Fibroblast of skin of right biceps (primary cell): ENCODE data around the gene PPP2R2D.
"Not testable (repeated sequence)": the region's sequence is repeated elsewhere in the genome, so short reads cannot be mapped to it uniquely, and the experiment has no call there.

Experiments
- DNase-seq: peaks from one replicate; pipeline ENCODE4 v3.0.0-alpha.2; 2013

Gene PPP2R2D

DNA sequence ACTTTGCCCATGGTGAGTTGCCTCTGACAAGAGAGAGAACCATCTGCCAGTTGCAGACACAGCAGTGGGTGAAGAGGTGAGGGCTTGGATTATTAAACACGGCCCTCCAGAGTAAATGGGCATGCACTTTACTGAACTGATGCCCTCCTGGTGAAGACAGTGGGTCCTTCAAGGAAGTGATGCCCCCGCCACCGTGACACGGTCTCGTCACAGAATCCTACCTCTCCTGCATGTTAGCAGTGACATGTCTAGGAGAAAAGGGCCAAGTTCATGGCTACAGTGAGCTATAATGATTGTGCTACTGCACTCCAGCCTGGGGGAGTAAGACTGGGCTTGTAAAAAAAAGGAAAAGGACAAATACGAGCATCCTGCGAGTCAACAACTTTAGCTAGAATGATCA lies 78.5 kb downstream of the PPP2R2D start:
- DNase-seq: no peak

DNA sequence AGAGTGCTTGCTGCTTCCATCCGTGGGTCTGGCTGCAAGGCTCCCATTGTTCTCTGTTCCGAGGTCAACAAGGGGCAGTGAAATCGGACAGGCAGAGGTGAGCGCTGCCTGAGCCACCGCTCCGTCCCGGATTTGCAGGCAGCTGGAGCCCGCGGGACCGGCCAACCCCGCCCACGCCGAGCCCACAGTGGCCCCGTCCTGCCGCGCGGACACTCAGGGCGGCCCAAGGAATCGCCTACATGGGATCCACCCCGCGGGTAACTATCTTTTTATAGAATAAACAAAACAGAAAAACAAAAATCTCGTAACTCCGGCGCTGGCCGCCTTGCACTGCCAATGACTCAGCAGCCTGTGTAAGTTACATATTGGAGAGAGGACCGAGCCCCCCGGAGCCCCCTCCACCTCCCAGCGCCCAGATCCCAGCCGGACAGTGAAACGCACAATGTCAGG lies 79.0 kb downstream of the PPP2R2D start:
- DNase-seq: no peak

DNA sequence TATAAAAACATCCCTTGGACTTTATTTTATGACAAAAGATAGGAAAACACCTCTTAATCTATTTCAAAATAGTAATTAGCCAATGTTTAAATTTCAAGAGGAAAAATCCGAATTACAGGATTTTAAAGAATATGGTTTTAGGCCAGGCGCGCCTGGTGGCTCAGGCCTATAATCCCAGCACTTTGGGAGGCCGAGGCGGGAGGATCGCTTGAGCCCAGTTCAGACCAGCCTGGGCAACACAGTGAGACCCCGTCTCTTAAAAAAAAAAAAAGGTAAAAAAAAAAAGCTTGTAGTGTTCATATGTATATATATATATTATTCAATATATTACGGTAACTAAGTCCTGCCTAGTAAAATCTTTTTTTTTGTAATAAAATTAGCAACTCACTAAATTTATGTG lies 79.5 kb downstream of the PPP2R2D start:
- DNase-seq: no peak

GRCh38 chr10:131980761-131981428 lies 80.1 kb downstream of the PPP2R2D start:
- DNase-seq: no peak

DNA sequence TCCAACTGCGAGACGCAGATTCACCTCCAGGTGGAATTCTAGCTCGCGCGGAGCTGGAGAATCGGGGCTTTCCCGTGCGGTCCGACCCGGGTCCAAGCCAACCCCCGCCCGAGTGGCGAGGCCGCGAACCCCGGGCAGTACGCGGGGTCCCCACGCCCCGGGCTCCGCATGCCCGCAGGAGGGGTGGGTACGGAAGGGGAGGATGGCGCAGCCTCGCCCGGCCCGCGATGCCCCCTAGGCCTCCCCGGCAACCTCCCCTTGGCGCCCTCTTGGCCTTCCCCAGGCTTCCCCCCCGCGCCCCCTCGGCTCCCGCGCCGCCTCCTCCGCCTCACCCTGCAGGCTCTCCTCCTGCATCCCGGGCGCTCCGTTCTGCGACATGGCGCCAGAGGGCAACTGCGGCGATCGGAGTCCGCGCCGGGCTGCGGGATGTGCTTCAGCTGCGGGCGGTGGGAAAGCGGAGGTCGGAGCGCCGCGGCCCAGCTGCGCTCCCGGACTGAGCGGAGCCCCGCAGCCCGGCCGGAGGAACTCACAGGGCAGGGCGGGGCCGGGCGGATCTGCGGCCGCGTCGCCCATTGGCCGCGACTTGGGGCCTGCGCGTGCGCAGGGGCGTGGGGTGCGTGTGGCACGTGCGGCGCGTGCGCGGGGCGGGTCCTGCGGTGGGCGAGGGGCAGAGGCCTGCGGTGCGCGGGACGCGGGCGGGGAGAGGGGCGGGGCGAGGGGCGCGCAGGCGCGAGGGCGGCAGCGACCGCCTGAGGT lies 80.8 kb downstream of the PPP2R2D start, which contains the start of gene BNIP3:
BNIP3 (minus strand) TSS at position 495 of the 756 bp plus-strand sequence; CDS start at position 378, 117 bp downstream.
- DNase-seq: peak; percentile 95

GRCh38 chr10:131982185-131982756 lies 81.5 kb downstream of the PPP2R2D start:
- no peak for DNase-seq

DNA sequence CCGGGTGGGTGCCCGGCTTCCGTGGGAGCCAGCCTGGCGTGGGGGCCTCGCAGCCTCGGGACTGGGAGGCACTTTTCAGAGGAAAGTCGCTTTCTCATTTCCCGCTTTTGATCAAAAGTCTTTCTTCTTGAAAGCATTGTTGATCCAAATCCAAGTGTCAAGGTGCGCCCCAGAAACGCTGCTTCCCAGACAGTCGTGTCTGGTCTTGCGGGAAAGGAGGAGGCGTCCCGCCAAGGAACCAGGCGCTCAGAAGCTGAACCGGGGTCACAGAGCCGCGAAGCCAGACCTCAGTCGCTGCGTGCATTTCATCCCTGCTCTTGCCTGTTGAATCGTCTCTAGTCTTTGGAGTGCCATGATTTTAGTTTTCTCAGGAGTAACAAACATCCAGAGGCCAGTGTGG lies 82.0 kb downstream of the PPP2R2D start:
- no peak for DNase-seq

DNA sequence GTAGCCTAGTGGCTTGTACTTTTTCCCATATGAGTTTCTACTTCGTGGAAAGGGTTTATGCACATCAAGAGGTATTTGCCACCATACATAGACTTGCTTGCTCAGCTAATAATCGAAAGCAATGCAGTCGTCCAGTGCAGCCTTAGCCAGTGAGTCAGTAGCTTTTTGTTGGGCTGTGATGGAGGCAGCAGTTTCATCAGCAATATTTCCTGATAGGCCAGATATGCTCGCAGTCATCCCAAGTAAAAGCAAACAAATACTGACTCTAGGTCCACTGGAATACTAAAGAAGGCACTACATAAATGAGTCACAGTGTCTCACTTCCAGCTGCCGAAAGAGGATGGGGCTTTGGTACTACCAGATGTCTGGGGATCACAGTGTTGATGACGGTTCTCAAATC lies 83.0 kb downstream of the PPP2R2D start:
- DNase-seq: peak; percentile 92

DNA sequence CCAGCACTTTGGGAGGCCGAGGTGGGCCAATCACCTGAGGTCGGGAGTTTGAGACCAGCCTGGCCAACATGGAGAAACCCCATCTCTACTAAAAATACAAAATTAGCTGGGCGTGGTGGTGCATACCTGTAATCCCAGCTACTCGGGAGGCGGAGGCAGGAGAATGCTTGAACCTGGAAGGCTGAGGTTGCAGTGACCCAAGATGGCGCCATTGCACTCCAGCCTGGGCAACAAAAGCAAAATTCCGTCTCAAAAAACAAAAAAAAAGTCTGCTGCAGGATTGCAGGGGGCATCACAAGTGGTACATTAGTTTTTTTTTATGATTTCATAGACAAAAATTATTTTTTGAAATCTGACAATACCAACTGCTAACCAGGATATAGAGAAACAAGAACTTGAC lies 86.0 kb downstream of the PPP2R2D start:
- DNase-seq: not testable (repeated sequence)

- DNase-seq: not testable (repeated sequence)
Measured at GRCh38 chr10:131987301-131987700, 86.5 kb downstream of the PPP2R2D start.

GRCh38 chr10:131987786-131988185 lies 87.0 kb downstream of the PPP2R2D start:
- not testable (repeated sequence) for DNase-seq

GRCh38 chr10:131991726-131992125 lies 90.9 kb downstream of the PPP2R2D start:
- DNase-seq: no peak

GRCh38 chr10:131993275-131993674 lies 92.5 kb downstream of the PPP2R2D start:
- DNase-seq: no peak

- no peak for DNase-seq
Measured at GRCh38 chr10:131994435-131994834, 93.6 kb downstream of the PPP2R2D start.

GRCh38 chr10:131996466-131997365 lies 95.9 kb downstream of the PPP2R2D start:
- no peak for DNase-seq

DNA sequence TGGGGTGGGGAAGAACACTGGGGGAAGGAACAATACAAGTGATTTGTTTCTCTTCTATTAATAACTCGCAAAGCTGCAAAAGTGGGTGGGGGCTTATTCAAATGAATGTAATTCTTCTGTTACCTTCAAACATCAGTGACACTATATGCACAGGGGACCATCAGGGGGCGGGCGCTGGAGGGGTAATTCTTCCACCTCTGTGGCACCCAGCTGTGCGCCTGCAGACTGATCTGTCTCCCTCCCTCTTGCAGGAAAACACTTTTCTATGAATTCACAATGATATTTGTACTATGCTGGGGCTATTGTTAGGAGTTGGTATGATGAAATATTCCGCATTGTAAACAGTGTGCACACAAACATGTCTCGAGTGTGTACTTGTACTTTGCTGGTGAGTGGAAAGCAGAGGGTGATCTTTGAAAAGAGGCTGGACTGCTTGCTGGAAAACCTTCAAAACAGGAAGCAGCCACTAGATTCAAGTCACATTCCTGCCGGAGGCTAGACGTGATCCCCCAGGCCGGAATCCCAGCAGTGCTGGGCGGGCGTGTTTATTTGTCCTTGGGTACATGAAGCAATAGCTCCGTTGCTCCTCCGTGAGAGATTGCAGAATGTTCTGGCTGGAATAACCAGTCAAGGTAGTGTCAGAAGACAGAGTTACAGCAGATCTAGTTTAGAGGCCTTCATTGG lies 96.7 kb downstream of the PPP2R2D start:
- peak; percentile 37 for DNase-seq

DNA sequence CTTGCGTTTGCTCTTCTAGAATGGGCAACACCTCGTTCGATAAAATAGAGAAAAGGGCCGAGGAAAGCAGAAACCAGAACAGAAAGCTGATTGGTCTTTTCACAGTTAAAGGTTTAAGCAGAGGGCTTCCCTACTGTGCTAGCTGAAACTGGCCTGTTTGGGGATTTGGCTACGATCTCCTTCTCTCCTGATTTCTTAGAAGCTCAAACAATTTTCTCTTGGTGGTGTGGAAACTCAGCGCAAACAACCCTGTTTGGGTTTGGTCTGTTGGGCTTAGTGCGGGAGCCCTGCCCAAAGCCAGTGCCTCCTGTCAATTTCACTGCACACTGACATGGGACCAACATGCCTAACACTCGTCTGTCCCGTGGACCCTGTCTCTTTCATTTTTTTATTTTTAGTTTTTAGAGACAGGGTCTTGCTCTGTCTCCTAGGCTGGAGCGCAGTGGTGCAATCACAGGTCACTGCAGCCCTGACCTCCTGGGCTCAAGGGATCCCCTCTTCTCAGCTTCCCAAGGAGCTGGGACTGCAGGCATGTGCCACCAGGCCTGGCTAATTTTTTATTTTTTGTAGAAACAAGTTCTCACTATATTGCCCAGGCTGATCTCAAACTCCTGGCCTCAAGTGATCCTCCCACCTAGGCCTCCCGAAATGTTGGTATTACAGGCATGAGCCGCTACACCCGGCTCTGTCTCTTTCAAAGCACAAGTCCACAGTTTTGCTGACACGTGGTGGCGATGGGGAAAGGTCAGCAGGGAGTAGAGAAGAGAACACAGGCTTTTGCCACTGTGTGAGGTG lies 97.4 kb downstream of the PPP2R2D start:
- no peak for DNase-seq

- DNase-seq: no peak
Measured at GRCh38 chr10:131998845-131999681, 98.3 kb downstream of the PPP2R2D start.

DNA sequence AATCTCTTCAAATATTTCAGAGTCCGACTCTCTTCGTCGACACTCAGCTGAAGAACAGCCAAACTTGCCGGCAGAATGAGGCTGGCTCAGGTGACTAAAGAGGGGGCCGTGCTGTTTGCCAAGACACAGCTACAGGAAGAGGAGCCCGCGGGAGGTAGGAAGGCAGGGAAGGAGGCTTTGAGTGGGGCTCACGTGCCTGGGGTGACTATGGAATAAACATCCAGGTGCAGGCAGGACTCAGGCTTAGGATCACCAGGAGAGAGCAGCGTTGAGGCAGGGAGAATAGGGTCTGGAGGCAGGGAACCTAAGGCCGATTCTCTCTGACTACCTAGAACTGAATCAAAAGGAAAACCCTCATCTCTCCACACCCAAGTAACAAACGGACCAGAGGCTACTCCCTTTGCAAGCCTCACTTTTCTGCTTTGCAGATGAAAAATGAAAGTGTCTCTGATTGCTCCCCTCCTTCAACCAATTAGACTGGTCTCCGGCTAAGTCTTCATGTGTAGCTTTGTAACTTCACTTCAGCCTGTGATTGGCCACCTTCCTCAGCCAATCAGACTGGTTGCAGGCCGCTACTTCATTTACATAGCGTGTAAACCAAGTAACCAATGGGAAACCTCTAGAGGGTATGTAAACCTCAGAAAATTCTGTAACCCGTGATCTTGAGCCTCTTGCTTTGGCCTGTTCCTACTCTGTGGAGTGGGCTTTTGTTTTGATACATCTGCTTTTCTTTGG lies 100.6 kb downstream of the PPP2R2D start:
- DNase-seq: peak; percentile 30

DNA sequence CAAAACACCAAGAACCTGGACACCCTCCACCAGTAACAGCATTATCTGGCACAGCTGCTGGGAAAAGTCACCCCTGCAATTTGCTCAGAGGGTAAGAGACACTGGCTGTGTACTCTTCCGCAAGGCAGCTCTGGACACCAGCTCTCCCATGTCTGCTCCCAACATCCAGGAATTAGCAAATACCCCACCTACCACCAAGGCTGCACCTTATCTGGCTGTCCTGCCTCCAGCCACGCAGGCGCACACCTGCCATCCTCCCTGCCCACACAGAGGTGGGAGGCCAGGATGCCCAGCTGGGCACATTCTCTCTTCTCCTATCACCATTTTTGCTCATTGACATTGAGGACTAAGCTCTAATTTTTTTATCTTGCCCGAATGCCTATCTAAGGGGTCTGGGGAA lies 101.2 kb downstream of the PPP2R2D start:
- DNase-seq: no peak
